Mesodermal cell (in vitro differentiated cells): ENCODE measurements around the gene ABCA12.

ENCODE experiments used
- H3K27ac ChIP-seq: 2 replicates; pipeline ENCODE4 v1.7.0; 2013; ENCODE audit warnings: mild to moderate bottlenecking, low read depth, low read length, moderate library complexity; ENCODE audit not compliant: severe bottlenecking
- H3K36me3 ChIP-seq: 2 replicates; pipeline ENCODE4 v1.7.1; 2013; ENCODE audit warnings: mild to moderate bottlenecking, low read length, moderate library complexity; ENCODE audit not compliant: control insufficient read depth, insufficient read depth
- H3K4me1 ChIP-seq: one replicate; pipeline ENCODE4 v1.7.1; 2013; ENCODE audit warnings: mild to moderate bottlenecking, low read length; ENCODE audit not compliant: insufficient read depth, control insufficient read depth, poor library complexity, severe bottlenecking
- H3K4me3 ChIP-seq: 2 replicates; pipeline ENCODE4 v1.7.0; 2013; ENCODE audit warnings: low read length, control low read depth, mild to moderate bottlenecking; ENCODE audit not compliant: insufficient read depth, poor library complexity, severe bottlenecking; ENCODE audit errors: extremely low read depth
- H3K9me3 ChIP-seq: 2 replicates; pipeline ENCODE4 v1.7.1; 2013; ENCODE audit warnings: mild to moderate bottlenecking, low read length, moderate library complexity; ENCODE audit not compliant: control insufficient read depth
- WGBS, 2 experiments: methylation state at CpG; one replicate each; pipeline ENCODE4 v1.1.5; 2013; ENCODE audit warnings: missing lambda C conversion rate in 2 of 2; ENCODE audit not compliant: insufficient coverage in 2 of 2; 5-methylcytosine and 5-hydroxymethylcytosine counted together

ABCA12 gene

GRCh38 chr2:215082446-215082845 lies 56.0 kb downstream of the ABCA12 start:
- Histone ChIP-seq H3K4me1 (no peaks in the 10 kb centered on the region), H3K36me3 (no peaks in the 10 kb centered on the region), H3K27ac (no peak overlapping the region), H3K9me3 (no peaks in the 10 kb centered on the region), H3K4me3 (no peak overlapping the region)

- WGBS, 2 experiments: 83% methylated on average over 1 to 2 of the region's 4 CpGs
- Histone ChIP-seq H3K9me3 (no peaks in the 10 kb centered on the region), H3K27ac (no peak overlapping the region), H3K4me1 (no peaks in the 10 kb centered on the region), H3K4me3 (no peak overlapping the region), H3K36me3 (no peaks in the 10 kb centered on the region)
These were observed 57.9 kb downstream of the ABCA12 start for GRCh38 chr2:215080545-215080944.

- Histone ChIP-seq H3K27ac (no peak overlapping the region), H3K4me1 (no peaks in the 10 kb centered on the region), H3K9me3 (no peaks in the 10 kb centered on the region), H3K36me3 (no peaks in the 10 kb centered on the region), H3K4me3 (no peak overlapping the region)
- WGBS, 2 experiments: no CpG with 5 or more reads among the region's 3 CpGs
These were observed 66.8 kb downstream of the ABCA12 start for GRCh38 chr2:215071676-215072075.

- no peak overlapping the region for H3K27ac ChIP-seq
- WGBS, 2 experiments: 70 to 90% methylated on average over 2 of the region's 2 CpGs
- no peaks in the 10 kb centered on the region for H3K9me3 ChIP-seq
- no peaks in the 10 kb centered on the region for H3K36me3 ChIP-seq
- no peak overlapping the region for H3K4me3 ChIP-seq
- no peaks in the 10 kb centered on the region for H3K4me1 ChIP-seq
These were observed 70.0 kb downstream of the ABCA12 start for GRCh38 chr2:215068399-215068798.

GRCh38 chr2:215066124-215066523 lies 72.3 kb downstream of the ABCA12 start:
- no peaks in the 10 kb centered on the region for H3K9me3 ChIP-seq
- 100% methylated on average over 1 of the region's 2 CpGs; no CpG with 5 or more reads in 1 of the 2 experiments for WGBS, 2 experiments
- no peaks in the 10 kb centered on the region for H3K4me1 ChIP-seq
- H3K27ac ChIP-seq: no peak overlapping the region
- no peaks in the 10 kb centered on the region for H3K36me3 ChIP-seq
- no peak overlapping the region for H3K4me3 ChIP-seq

- Histone ChIP-seq H3K4me1 (peaks cover 7% of the 10 kb centered on the region), H3K27ac (no peak overlapping the region), H3K4me3 (no peak overlapping the region), H3K36me3 (no peaks in the 10 kb centered on the region), H3K9me3 (no peaks in the 10 kb centered on the region)
- 80% methylated on average over 1 of the region's 2 CpGs; no CpG with 5 or more reads in 1 of the 2 experiments for whole genome bisulfite sequencing, 2 experiments
These were observed 74.9 kb downstream of the ABCA12 start for GRCh38 chr2:215063526-215063925.

- no peak overlapping the region for H3K4me3 ChIP-seq
- 83 to 84% methylated on average over 5 to 6 of the region's 7 CpGs for WGBS, 2 experiments
- peaks cover 7% of the 10 kb centered on the region for H3K4me1 ChIP-seq
- no peaks in the 10 kb centered on the region for H3K36me3 ChIP-seq
- H3K9me3 ChIP-seq: no peaks in the 10 kb centered on the region
- no peak overlapping the region for H3K27ac ChIP-seq
These were observed 77.4 kb downstream of the ABCA12 start for GRCh38 chr2:215060861-215061536.

- Histone ChIP-seq H3K9me3 (no peaks in the 10 kb centered on the region), H3K27ac (no peak overlapping the region), H3K36me3 (no peaks in the 10 kb centered on the region), H3K4me1 (peaks cover 7% of the 10 kb centered on the region), H3K4me3 (no peak overlapping the region)
- WGBS, 2 experiments: 33 to 42% methylated on average over 2 of the region's 2 CpGs
These were observed 78.7 kb downstream of the ABCA12 start for GRCh38 chr2:215059724-215060123.

GRCh38 chr2:215055891-215056290 lies 82.5 kb downstream of the ABCA12 start:
- Histone ChIP-seq H3K9me3 (no peaks in the 10 kb centered on the region), H3K27ac (no peak overlapping the region), H3K36me3 (no peaks in the 10 kb centered on the region), H3K4me3 (no peak overlapping the region), H3K4me1 (peaks cover 7% of the 10 kb centered on the region)
- WGBS, 2 experiments: 40 to 100% methylated on average over 1 of the region's 2 CpGs

- no peaks in the 10 kb centered on the region for H3K36me3 ChIP-seq
- H3K27ac ChIP-seq: no peak overlapping the region
- no peaks in the 10 kb centered on the region for H3K4me1 ChIP-seq
- no peaks in the 10 kb centered on the region for H3K9me3 ChIP-seq
- no peak overlapping the region for H3K4me3 ChIP-seq
- WGBS, 2 experiments: 86% methylated on average over 2 of the region's 3 CpGs; no CpG with 5 or more reads in 1 of the 2 experiments
These were observed 85.6 kb downstream of the ABCA12 start for GRCh38 chr2:215052810-215053209.

GRCh38 chr2:215052404-215052803 lies 86.0 kb downstream of the ABCA12 start:
- H3K4me1 ChIP-seq: no peaks in the 10 kb centered on the region
- H3K36me3 ChIP-seq: no peaks in the 10 kb centered on the region
- no CpG with 5 or more reads among the region's 3 CpGs for WGBS, 2 experiments
- no peak overlapping the region for H3K27ac ChIP-seq
- H3K9me3 ChIP-seq: no peaks in the 10 kb centered on the region
- H3K4me3 ChIP-seq: no peak overlapping the region
